ENCODE data around the gene POLR2E. TPM values are rescaled to one million over a fixed set of nuclear protein-coding genes. Genes with fewer than 3 reads are reported as not detected.

Gene POLR2E
- total RNA-seq, 2 experiments from 2014 or later = 45.8 to 49.0 TPM

- ChIA-PET POLR2A (interaction anchor here (1.0 to 21.0 kb wide), 29 partner anchors 11 to 363 kb away, joined by 3 to 1253 read pairs (median 7); partner anchors contain the start of genes ABCA7, CIRBP, CNN2 and FAM174C), CTCF (interaction anchor here (0.6 to 2.0 kb wide), 9 partner anchors 9 to 203 kb away, joined by 3 to 11 read pairs (median 5); partner anchors contain the start of gene RNU6-2)
- peak within 1 kb of the TSS; percentile 96 for H3K27ac Mint-ChIP-seq
- Histone ChIP-seq H3K4me1 (ENCODE audit: insufficient read depth, low read length) (peaks cover 80% of the 10 kb centered on the region), H3K4me3 (ENCODE audit: low read length) (peak within 1 kb of the TSS; percentile 98), H3K36me3 (ENCODE audit: insufficient read depth, low read length) (peaks cover 39% of the 10 kb centered on the region), H3K27ac (ENCODE audit: low read depth in 1 of 2, low read length in 2 of 2) (peak within 1 kb of the TSS; percentile 71 to 98), H3K9me3 (ENCODE audit: control insufficient read depth in 1 of 2, insufficient read depth in 1 of 2, low read length in 2 of 2) (no peaks in the 10 kb centered on the region), H3K27me3 (ENCODE audit: control insufficient read depth in 1 of 2, insufficient read depth in 2 of 2, low read length in 2 of 2) (no peaks in the 10 kb centered on the region)
- peak; percentile 54 for ATAC-seq (ENCODE audit: poor library complexity)
- H3K4me3 Mint-ChIP-seq = peak within 1 kb of the TSS; percentile 92
- peaks cover 60% of the 10 kb centered on the region for H3K4me1 Mint-ChIP-seq (ENCODE audit: low read depth)
- intact Hi-C loops (cut with DNase I, micrococcal nuclease) = loop anchor here (1.0 to 5.0 kb wide), 4 partner anchors 10 to 125 kb away; partner anchors contain the start of genes GPX4 (in 2 of the 2), RNU6-2 (in 1 of the 2) and TMEM259 (in 1 of the 2)
- no peaks in the 10 kb centered on the region for H3K9me3 Mint-ChIP-seq
- H3K36me3 Mint-ChIP-seq (ENCODE audit: low read depth) = peaks cover 36% of the 10 kb centered on the region
- TF ChIP-seq, protein P1, sequence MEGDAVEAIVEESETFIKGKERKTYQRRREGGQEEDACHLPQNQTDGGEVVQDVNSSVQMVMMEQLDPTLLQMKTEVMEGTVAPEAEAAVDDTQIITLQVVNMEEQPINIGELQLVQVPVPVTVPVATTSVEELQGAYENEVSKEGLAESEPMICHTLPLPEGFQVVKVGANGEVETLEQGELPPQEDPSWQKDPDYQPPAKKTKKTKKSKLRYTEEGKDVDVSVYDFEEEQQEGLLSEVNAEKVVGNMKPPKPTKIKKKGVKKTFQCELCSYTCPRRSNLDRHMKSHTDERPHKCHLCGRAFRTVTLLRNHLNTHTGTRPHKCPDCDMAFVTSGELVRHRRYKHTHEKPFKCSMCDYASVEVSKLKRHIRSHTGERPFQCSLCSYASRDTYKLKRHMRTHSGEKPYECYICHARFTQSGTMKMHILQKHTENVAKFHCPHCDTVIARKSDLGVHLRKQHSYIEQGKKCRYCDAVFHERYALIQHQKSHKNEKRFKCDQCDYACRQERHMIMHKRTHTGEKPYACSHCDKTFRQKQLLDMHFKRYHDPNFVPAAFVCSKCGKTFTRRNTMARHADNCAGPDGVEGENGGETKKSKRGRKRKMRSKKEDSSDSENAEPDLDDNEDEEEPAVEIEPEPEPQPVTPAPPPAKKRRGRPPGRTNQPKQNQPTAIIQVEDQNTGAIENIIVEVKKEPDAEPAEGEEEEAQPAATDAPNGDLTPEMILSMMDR (IDR thresholded peaks at IDR 0.05) = no peak
- peak; percentile 66 to 94 (median 85) for DNase-seq
- no peaks in the 10 kb centered on the region for H3K27me3 Mint-ChIP-seq
These were observed 28.3 kb downstream of the POLR2E start, which contains the start of gene ARHGAP45 for GRCh38 chr19:1066748-1067340. Gene ARHGAP45 (plus strand): TSS chr19:1067167. CDS start chr19:1067406, 239 bp downstream.

DNA sequence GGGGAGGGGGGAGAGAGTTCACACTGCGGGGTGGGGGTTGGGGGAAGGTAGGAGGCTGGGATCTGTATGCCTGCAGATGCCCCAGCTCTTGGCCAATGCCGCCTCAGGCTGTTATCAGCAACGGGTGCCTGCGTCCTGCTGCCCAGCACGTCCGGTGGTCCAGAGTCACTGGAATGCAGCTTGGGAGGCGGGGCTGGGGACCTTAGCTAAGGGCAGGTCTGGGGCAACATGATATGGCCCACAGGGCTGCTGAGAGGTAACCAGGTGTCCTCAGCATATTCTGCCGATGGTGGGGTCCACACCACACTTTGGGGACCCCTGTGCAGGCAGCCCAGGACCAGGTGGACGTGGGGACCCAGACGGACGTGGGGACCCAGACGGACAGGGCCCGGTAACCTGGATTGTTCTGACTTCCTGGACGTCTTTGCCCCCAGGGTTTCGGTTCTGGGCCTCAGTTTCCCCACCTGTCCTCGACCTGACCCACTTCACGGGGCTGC lies 28.9 kb downstream of the POLR2E start:
- DNase-seq (peak in 2 of 14 experiments; percentile 31 to 56), ATAC-seq (ENCODE audit: poor library complexity) (no peak)
- Mint-ChIP-seq H3K27ac (peak overlapping the region; percentile 96), H3K36me3 (ENCODE audit: low read depth) (peaks cover 32% of the 10 kb centered on the region), H3K4me1 (ENCODE audit: low read depth) (peaks cover 57% of the 10 kb centered on the region), H3K4me3 (peak overlapping the region; percentile 87), H3K27me3 (no peaks in the 10 kb centered on the region), H3K9me3 (no peaks in the 10 kb centered on the region)
- CTCF ChIA-PET = interaction anchor here (0.9 to 2.3 kb wide), 8 partner anchors 9 to 178 kb away, joined by 3 to 42 read pairs (median 5); partner anchors contain the start of gene RNU6-2
- H3K9me3 ChIP-seq (ENCODE audit: control insufficient read depth in 1 of 2, insufficient read depth in 1 of 2, low read length in 2 of 2) = no peaks in the 10 kb centered on the region
- H3K4me3 ChIP-seq (ENCODE audit: low read length) = peak overlapping the region; percentile 98
- peaks cover 75% of the 10 kb centered on the region for H3K4me1 ChIP-seq (ENCODE audit: insufficient read depth, low read length)
- H3K27me3 ChIP-seq (ENCODE audit: control insufficient read depth in 1 of 2, insufficient read depth in 2 of 2, low read length in 2 of 2) = no peaks in the 10 kb centered on the region
- TF ChIP-seq, protein P1 (IDR thresholded peaks at IDR 0.05) = no peak
- intact Hi-C loops (cut with DNase I, micrococcal nuclease) = loop anchor here (5.0 kb wide), 3 partner anchors 36 to 126 kb away; partner anchors contain the start of genes GPX4 (in 2 of the 2), RNU6-2 (in 1 of the 2) and TMEM259 (in 1 of the 2)
- peaks cover 38% of the 10 kb centered on the region for H3K36me3 ChIP-seq (ENCODE audit: insufficient read depth, low read length)
- peak overlapping the region; percentile 29 to 98 for H3K27ac ChIP-seq (ENCODE audit: low read depth in 1 of 2, low read length in 2 of 2)
- POLR2A ChIA-PET = interaction anchor here (1.2 to 21.0 kb wide), 20 partner anchors 11 to 269 kb away, joined by 4 to 1253 read pairs (median 14); partner anchors contain the start of genes ABCA7, CIRBP, CNN2 and FAM174C

- intact Hi-C loops (cut with DNase I, micrococcal nuclease) = loop anchor here (5.0 kb wide), 3 partner anchors 37 to 127 kb away; partner anchors contain the start of genes GPX4 (in 2 of the 2), RNU6-2 (in 1 of the 2) and TMEM259 (in 1 of the 2)
These were observed 29.5 kb downstream of the POLR2E start for GRCh38 chr19:1065606-1066109.

More at GRCh38 chr19:1065606-1066109, 29.5 kb downstream of the POLR2E start:
- peak in 1 of 14 experiments; percentile 51 for DNase-seq
- H3K27me3 Mint-ChIP-seq = no peaks in the 10 kb centered on the region
- Histone ChIP-seq H3K36me3 (ENCODE audit: insufficient read depth, low read length) (peaks cover 36% of the 10 kb centered on the region), H3K9me3 (ENCODE audit: control insufficient read depth in 1 of 2, insufficient read depth in 1 of 2, low read length in 2 of 2) (no peaks in the 10 kb centered on the region), H3K4me3 (ENCODE audit: low read length) (no peak overlapping the region), H3K27me3 (ENCODE audit: control insufficient read depth in 1 of 2, insufficient read depth in 2 of 2, low read length in 2 of 2) (no peaks in the 10 kb centered on the region), H3K27ac (ENCODE audit: low read depth in 1 of 2, low read length in 2 of 2) (peak overlapping the region in 1 of 2 donors; percentile 98), H3K4me1 (ENCODE audit: insufficient read depth, low read length) (peaks cover 69% of the 10 kb centered on the region)
- no peaks in the 10 kb centered on the region for H3K9me3 Mint-ChIP-seq
- TF ChIP-seq, protein P1 (IDR thresholded peaks at IDR 0.05) = no peak
- CTCF ChIA-PET = interaction anchor here (0.9 to 2.3 kb wide), 9 partner anchors 13 to 127 kb away, joined by 3 to 42 read pairs (median 7); partner anchors contain the start of genes RNU6-2 and TMEM259
- POLR2A ChIA-PET = interaction anchor here (1.0 to 21.0 kb wide), 10 partner anchors 10 to 210 kb away, joined by 3 to 1253 read pairs (median 44); partner anchors contain the start of genes ABCA7, CIRBP, CNN2 and FAM174C
- peak overlapping the region; percentile 96 for H3K27ac Mint-ChIP-seq
- H3K4me1 Mint-ChIP-seq (ENCODE audit: low read depth) = peaks cover 57% of the 10 kb centered on the region
- no peak for ATAC-seq (ENCODE audit: poor library complexity)
- H3K4me3 Mint-ChIP-seq = peak overlapping the region; percentile 87
- H3K36me3 Mint-ChIP-seq (ENCODE audit: low read depth) = peaks cover 32% of the 10 kb centered on the region

All from CD4-positive, alpha-beta T cell (primary cell).